ENCODE measurements around the gene TRERF1. TPM values are rescaled to one million over a fixed set of nuclear protein-coding genes. Genes with fewer than 3 reads are reported as not detected.

Gene TRERF1
- polyA plus RNA-seq, 1 of the 3 experiments (the other 2 are of a cell fraction): 3.6 TPM

- CTCF ChIA-PET: interaction anchor here (1.0 kb wide), 1 partner anchor 346 kb away, joined by 3 read pairs; no protein-coding TSS in a partner anchor
- Histone ChIP-seq H2AFZ (ENCODE audit: low read depth) (no peak overlapping the region), H3K9me3 (no peaks in the 10 kb centered on the region), H3K9me2 (no peaks in the 10 kb centered on the region), H3K79me2 (ENCODE audit: insufficient read depth) (no peaks in the 10 kb centered on the region), H3K4me1 (ENCODE audit: control insufficient read depth in 1 of 2, insufficient read depth in 2 of 2, low read depth in 1 of 2, low read length in 1 of 2) (peaks cover 0 to 29% of the 10 kb centered on the region in 2 experiments; a peak in 3 of 4 replicates), H3K27me3 (ENCODE audit: insufficient read depth) (no peaks in the 10 kb centered on the region), H3K27ac (ENCODE audit: low read depth in 2 of 2, low read length in 1 of 2) (peak overlapping the region in 1 of 2 experiments; percentile 94; a peak in 2 of 4 replicates), H3K9ac (no peak overlapping the region), H4K20me1 (ENCODE audit: insufficient read depth) (peaks cover 4% of the 10 kb centered on the region; the same call in 1 of the 2 replicates), H3K36me3 (replicated peaks in 1 of 2; ENCODE audit: control insufficient read depth in 1 of 2, insufficient read depth in 2 of 2, low read length in 1 of 2) (peaks cover 2 to 21% of the 10 kb centered on the region in 2 experiments), H3K4me2 (no peak overlapping the region), H3K4me3 (ENCODE audit: low read depth in 2 of 2, low read length in 1 of 2) (no peak overlapping the region), H3F3A (replicated peaks; ENCODE audit: insufficient read depth) (peaks cover 71% of the 10 kb centered on the region)
- WGBS (ENCODE audit: low lambda C conversion rate): 33% methylated on average over 3 of the region's 3 CpGs
- no peak for DNase-seq
- POLR2A ChIA-PET: interaction anchor here (0.6 kb wide), 1 partner anchor 251 kb away, joined by 3 read pairs; no protein-coding TSS in a partner anchor
- TF ChIP-seq RAD21 (IDR thresholded peaks at IDR 0.05; ENCODE audit: low read length): no peak
- TF ChIP-seq TEAD4 (IDR thresholded peaks at IDR 0.05; ENCODE audit: borderline replicate concordance, insufficient read depth): no peak
- TF ChIP-seq TAF1 (IDR thresholded peaks at IDR 0.05; ENCODE audit: borderline replicate concordance, low read depth, low read length): no peak
- no peak for TF ChIP-seq FOXJ3 (CRISPR knock-in tag; IDR thresholded peaks at IDR 0.05)
- TF ChIP-seq USF2 (IDR thresholded peaks at IDR 0.05; ENCODE audit: borderline replicate concordance, low read depth, low read length): no peak
- no peak for TF ChIP-seq GATA2 (CRISPR knock-in tag; IDR thresholded peaks at IDR 0.05)
- TF ChIP-seq, protein P1, sequence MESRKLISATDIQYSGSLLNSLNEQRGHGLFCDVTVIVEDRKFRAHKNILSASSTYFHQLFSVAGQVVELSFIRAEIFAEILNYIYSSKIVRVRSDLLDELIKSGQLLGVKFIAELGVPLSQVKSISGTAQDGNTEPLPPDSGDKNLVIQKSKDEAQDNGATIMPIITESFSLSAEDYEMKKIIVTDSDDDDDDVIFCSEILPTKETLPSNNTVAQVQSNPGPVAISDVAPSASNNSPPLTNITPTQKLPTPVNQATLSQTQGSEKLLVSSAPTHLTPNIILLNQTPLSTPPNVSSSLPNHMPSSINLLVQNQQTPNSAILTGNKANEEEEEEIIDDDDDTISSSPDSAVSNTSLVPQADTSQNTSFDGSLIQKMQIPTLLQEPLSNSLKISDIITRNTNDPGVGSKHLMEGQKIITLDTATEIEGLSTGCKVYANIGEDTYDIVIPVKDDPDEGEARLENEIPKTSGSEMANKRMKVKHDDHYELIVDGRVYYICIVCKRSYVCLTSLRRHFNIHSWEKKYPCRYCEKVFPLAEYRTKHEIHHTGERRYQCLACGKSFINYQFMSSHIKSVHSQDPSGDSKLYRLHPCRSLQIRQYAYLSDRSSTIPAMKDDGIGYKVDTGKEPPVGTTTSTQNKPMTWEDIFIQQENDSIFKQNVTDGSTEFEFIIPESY (IDR thresholded peaks at IDR 0.05; ENCODE audit: borderline replicate concordance, low read depth): no peak
- no peak for TF ChIP-seq MEF2A (IDR thresholded peaks at IDR 0.05; ENCODE audit: borderline replicate concordance, low read depth)
- TF ChIP-seq NFIC (IDR thresholded peaks at IDR 0.05; ENCODE audit: borderline replicate concordance): no peak
Observed at GRCh38 chr6:42201382-42201781, 250.3 kb downstream of the TRERF1 start.

DNA sequence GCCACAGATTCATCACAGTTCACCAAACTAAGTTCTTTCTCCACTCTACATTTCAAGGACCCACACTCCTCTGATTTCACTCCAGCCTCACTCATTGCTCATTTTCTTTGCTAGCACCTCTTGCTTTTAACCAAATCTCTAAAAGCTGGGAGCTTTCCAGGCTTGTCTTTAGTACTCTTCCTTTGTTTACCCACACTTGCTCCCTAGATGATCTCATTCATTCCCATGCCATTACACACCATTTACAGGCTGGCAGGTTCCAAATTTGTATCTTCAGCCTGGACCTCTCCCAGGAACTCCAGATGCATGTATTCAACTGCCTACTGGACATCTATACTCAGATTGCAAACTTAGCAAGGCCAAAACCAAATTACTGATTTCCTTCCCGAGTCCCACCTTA lies 251.7 kb downstream of the TRERF1 start:
- H3F3A ChIP-seq (replicated peaks; ENCODE audit: insufficient read depth): peaks cover 61% of the 10 kb centered on the region
- no peaks in the 10 kb centered on the region for H3K9me2 ChIP-seq
- H3K9me3 ChIP-seq: no peaks in the 10 kb centered on the region
- no peak overlapping the region for H2AFZ ChIP-seq (ENCODE audit: low read depth)
- ChIA-PET POLR2A (no interaction called here), CTCF (interaction anchor here (2.9 kb wide), 1 partner anchor 14 kb away, joined by 11 read pairs; no protein-coding TSS in a partner anchor)
- peak overlapping the region; percentile 13; the same call in 1 of the 2 replicates for H3K9ac ChIP-seq
- no peaks in the 10 kb centered on the region for H3K27me3 ChIP-seq (ENCODE audit: insufficient read depth)
- peaks cover 0 to 29% of the 10 kb centered on the region in 2 experiments; a peak in 3 of 4 replicates for H3K4me1 ChIP-seq (ENCODE audit: control insufficient read depth in 1 of 2, insufficient read depth in 2 of 2, low read depth in 1 of 2, low read length in 1 of 2)
- H3K27ac ChIP-seq (ENCODE audit: low read depth in 2 of 2, low read length in 1 of 2): peak overlapping the region in 1 of 2 experiments; percentile 94; a peak in 3 of 4 replicates
- H3K36me3 ChIP-seq (replicated peaks in 1 of 2; ENCODE audit: control insufficient read depth in 1 of 2, insufficient read depth in 2 of 2, low read length in 1 of 2): peaks cover 0 to 10% of the 10 kb centered on the region in 2 experiments
- no peak overlapping the region for H3K4me3 ChIP-seq (ENCODE audit: low read depth in 2 of 2, low read length in 1 of 2)
- 6% methylated on average over 1 of the region's 1 CpG for WGBS (ENCODE audit: low lambda C conversion rate)
- H3K4me2 ChIP-seq: peak overlapping the region; percentile 25; the same call in 1 of the 2 replicates
- DNase-seq: no peak
- peaks cover 4% of the 10 kb centered on the region; the same call in 1 of the 2 replicates for H4K20me1 ChIP-seq (ENCODE audit: insufficient read depth)
- H3K79me2 ChIP-seq (ENCODE audit: insufficient read depth): no peaks in the 10 kb centered on the region
- TF ChIP-seq FOXM1 (IDR thresholded peaks at IDR 0.05; ENCODE audit: low read depth) (no peak; the same call in 1 of the 2 replicates), SIN3A (IDR thresholded peaks at IDR 0.05; ENCODE audit: borderline replicate concordance, low read depth, low read length) (no peak; the same call in 1 of the 2 replicates), NRF1 (IDR thresholded peaks at IDR 0.05; ENCODE audit: low read depth, low read length) (no peak), GABPA (IDR thresholded peaks at IDR 0.05; ENCODE audit: low read depth) (no peak), RAD21 (IDR thresholded peaks at IDR 0.05; ENCODE audit: low read length) (no peak), JUND (IDR thresholded peaks at IDR 0.05) (peak; percentile 90), USF2 (IDR thresholded peaks at IDR 0.05; ENCODE audit: borderline replicate concordance, low read depth, low read length) (no peak), RFX5 (IDR thresholded peaks at IDR 0.05; ENCODE audit: low read length) (no peak), TAF1 (IDR thresholded peaks at IDR 0.05; ENCODE audit: borderline replicate concordance, low read depth, low read length) (no peak), FOXJ3 (CRISPR knock-in tag; IDR thresholded peaks at IDR 0.05) (no peak), NFIC (IDR thresholded peaks at IDR 0.05; ENCODE audit: borderline replicate concordance) (peak; percentile 92)
- TF ChIP-seq, protein P2, sequence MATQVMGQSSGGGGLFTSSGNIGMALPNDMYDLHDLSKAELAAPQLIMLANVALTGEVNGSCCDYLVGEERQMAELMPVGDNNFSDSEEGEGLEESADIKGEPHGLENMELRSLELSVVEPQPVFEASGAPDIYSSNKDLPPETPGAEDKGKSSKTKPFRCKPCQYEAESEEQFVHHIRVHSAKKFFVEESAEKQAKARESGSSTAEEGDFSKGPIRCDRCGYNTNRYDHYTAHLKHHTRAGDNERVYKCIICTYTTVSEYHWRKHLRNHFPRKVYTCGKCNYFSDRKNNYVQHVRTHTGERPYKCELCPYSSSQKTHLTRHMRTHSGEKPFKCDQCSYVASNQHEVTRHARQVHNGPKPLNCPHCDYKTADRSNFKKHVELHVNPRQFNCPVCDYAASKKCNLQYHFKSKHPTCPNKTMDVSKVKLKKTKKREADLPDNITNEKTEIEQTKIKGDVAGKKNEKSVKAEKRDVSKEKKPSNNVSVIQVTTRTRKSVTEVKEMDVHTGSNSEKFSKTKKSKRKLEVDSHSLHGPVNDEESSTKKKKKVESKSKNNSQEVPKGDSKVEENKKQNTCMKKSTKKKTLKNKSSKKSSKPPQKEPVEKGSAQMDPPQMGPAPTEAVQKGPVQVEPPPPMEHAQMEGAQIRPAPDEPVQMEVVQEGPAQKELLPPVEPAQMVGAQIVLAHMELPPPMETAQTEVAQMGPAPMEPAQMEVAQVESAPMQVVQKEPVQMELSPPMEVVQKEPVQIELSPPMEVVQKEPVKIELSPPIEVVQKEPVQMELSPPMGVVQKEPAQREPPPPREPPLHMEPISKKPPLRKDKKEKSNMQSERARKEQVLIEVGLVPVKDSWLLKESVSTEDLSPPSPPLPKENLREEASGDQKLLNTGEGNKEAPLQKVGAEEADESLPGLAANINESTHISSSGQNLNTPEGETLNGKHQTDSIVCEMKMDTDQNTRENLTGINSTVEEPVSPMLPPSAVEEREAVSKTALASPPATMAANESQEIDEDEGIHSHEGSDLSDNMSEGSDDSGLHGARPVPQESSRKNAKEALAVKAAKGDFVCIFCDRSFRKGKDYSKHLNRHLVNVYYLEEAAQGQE (IDR thresholded peaks at IDR 0.05; ENCODE audit: low read depth, low read length): peak; percentile 19; the same call in 1 of the 2 replicates
- TF ChIP-seq, protein P3, sequence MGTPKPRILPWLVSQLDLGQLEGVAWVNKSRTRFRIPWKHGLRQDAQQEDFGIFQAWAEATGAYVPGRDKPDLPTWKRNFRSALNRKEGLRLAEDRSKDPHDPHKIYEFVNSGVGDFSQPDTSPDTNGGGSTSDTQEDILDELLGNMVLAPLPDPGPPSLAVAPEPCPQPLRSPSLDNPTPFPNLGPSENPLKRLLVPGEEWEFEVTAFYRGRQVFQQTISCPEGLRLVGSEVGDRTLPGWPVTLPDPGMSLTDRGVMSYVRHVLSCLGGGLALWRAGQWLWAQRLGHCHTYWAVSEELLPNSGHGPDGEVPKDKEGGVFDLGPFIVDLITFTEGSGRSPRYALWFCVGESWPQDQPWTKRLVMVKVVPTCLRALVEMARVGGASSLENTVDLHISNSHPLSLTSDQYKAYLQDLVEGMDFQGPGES (IDR thresholded peaks at IDR 0.05; ENCODE audit: low read depth, low read length): no peak

All from SK-N-SH (cell line).